Transverse colon (tissue), 4 donors: ENCODE measurements around the gene PIGB. TPM values are rescaled to one million over a fixed set of nuclear protein-coding genes. Genes with fewer than 3 reads are reported as not detected.
"Not testable (repeated sequence)": the region's sequence is repeated elsewhere in the genome, so short reads cannot be mapped to it uniquely, and the experiment has no call there.

Experiments used
- DNase-seq: peaks from one replicate; pipeline ENCODE4 v3.0.0-alpha.2; 2019
- H3K27ac ChIP-seq, 4 donors: fragments of 200-600 bp; sonication (generic); 2 replicates each; pipeline ENCODE4 v1.5.1; 2016 to 2018; ENCODE audit warnings: inconsistent platforms in 4 of 4
- H3K27me3 ChIP-seq: fragments of 200-600 bp; sonication (generic); 2 replicates; pipeline ENCODE4 v1.5.1; 2017; ENCODE audit warnings: inconsistent platforms
- H3K36me3 ChIP-seq, 4 donors: fragments of 200-600 bp; sonication (generic); 2 replicates each; pipeline ENCODE4 v1.5.1; 2017 to 2019; ENCODE audit warnings: inconsistent platforms in 4 of 4
- H3K4me1 ChIP-seq, 4 donors: fragments of 200-600 bp; sonication (generic); 2 replicates each; pipeline ENCODE4 v1.5.1; 2017 to 2020; ENCODE audit warnings: inconsistent platforms in 4 of 4
- H3K4me3 ChIP-seq, 4 donors: fragments of 200-600 bp; sonication (generic); 1 replicate in 1 of 4; 2 replicates in 3 of 4; pipeline versions ENCODE4 v1.5.1 to v1.6.1; 2017 to 2019; ENCODE audit warnings: inconsistent platforms in 4 of 4
- H3K9me3 ChIP-seq, 2 donors: fragments of 200-600 bp; sonication (generic); 2 replicates each; pipeline ENCODE4 v1.5.1; 2017 to 2019; ENCODE audit warnings: inconsistent platforms in 2 of 2
- CTCF ChIP-seq, 5 experiments: fragments of 200-600 bp in 3 of 5; fragments of 450-650 bp in 2 of 5; sonication (generic) in 3 of 5; IDR thresholded peaks; 1 replicate in 2 of 5; 2 replicates in 3 of 5; pipeline ENCODE4 v1.5.1; 2016 to 2017; ENCODE audit warnings: antibody characterized with exemption in 5 of 5, inconsistent platforms in 3 of 5, mild to moderate bottlenecking in 2 of 5, moderate library complexity in 1 of 5
- EP300 ChIP-seq: sonication (generic); formaldehyde crosslinking; IDR thresholded peaks from one replicate; pipeline ENCODE4 v1.6.1; 2017; ENCODE audit warnings: antibody characterized with exemption, low read depth
- POLR2A ChIP-seq: fragments of 450-650 bp; IDR thresholded peaks from one replicate; pipeline ENCODE4 v1.6.1; 2016; ENCODE audit warnings: antibody characterized with exemption, mild to moderate bottlenecking, moderate library complexity
- POLR2AphosphoS5 ChIP-seq, 3 donors: sonication (generic); formaldehyde crosslinking; IDR thresholded peaks; one replicate each; pipeline ENCODE4 v1.6.1; 2016; ENCODE audit warnings: antibody characterized with exemption in 3 of 3
- WGBS, 2 donors: methylation state at CpG; one replicate each; pipeline ENCODE4 v1.1.5; 2018; ENCODE audit warnings: low coverage in 1 of 2; 5-methylcytosine and 5-hydroxymethylcytosine counted together
- in situ Hi-C, 4 donors: fragments of 200-750 bp; cut with MboI; loops; one replicate each; pipeline versions ENCODE4 v1.15.0 to v1.15.1; 2017; ENCODE audit warnings: low sequenced_read_pairs in 3 of 4, low pct_ligation_motif_present in 1 of 4, low pct_unique_long_range_greater_than_20kb in 1 of 4
- intact Hi-C: fragments of 100-400 bp; cut with DNase I; formaldehyde crosslinking; loops from one replicate; pipeline ENCODE4 v1.15.1; 2023; ENCODE audit warnings: low total_unique reads
- total RNA-seq, 4 donors: library from RNA; depleted of rRNA; stranded (reverse); fragments of >200 nt; gene quantifications; one replicate each; pipeline ENCODE4 v1.1.0, GENCODE V29; 2016

The PIGB gene
- total RNA-seq, 4 donors from 2014 or later: 0.60 to 15.3 (median 14.5) TPM

- Histone ChIP-seq H3K27me3 (no peaks in the 10 kb centered on the region), H3K4me1 (peaks cover 2 to 20% (median 7%) of the 10 kb centered on the region in 4 donors), H3K27ac (peak overlapping the region; percentile 12 to 50 (median 14)), H3K4me3 (no peak overlapping the region), H3K36me3 (no peaks in the 10 kb centered on the region), H3K9me3 (no peaks in the 10 kb centered on the region)
- intact Hi-C loops (no loop called here), in situ Hi-C loops (no loop called here)
- no peak for DNase-seq
- TF ChIP-seq POLR2A (no peak), POLR2AphosphoS5 (IDR thresholded peaks at IDR 0.05) (no peak), EP300 (no peak), CTCF (IDR thresholded peaks at IDR 0.05) (no peak)
- WGBS, 2 donors: 68 to 90% methylated on average over 2 of the region's 2 CpGs
These were observed 41.3 kb upstream of the PIGB start for GRCh38 chr15:55277715-55278114.

GRCh38 chr15:55279100-55279745 lies 39.8 kb upstream of the PIGB start:
- Histone ChIP-seq H3K36me3 (no peaks in the 10 kb centered on the region), H3K4me3 (no peak overlapping the region), H3K9me3 (no peaks in the 10 kb centered on the region), H3K27me3 (no peaks in the 10 kb centered on the region), H3K4me1 (peaks cover 5 to 24% (median 10%) of the 10 kb centered on the region in 4 donors), H3K27ac (peak overlapping the region; percentile 37 to 71 (median 44))
- DNase-seq: no peak
- in situ Hi-C loops (no loop called here), intact Hi-C loops (no loop called here)
- 60 to 77% methylated on average over 2 of the region's 2 CpGs for WGBS, 2 donors
- TF ChIP-seq POLR2A: no peak
- TF ChIP-seq EP300: no peak
- no peak for TF ChIP-seq CTCF (IDR thresholded peaks at IDR 0.05)
- TF ChIP-seq POLR2AphosphoS5 (IDR thresholded peaks at IDR 0.05): no peak

- intact Hi-C loops (no loop called here), in situ Hi-C loops (loop anchor here in 1 of 4 donors (10.0 kb wide), 1 partner anchor 65 kb away; no protein-coding TSS in a partner anchor)
- Histone ChIP-seq H3K4me3 (no peak overlapping the region), H3K27me3 (no peaks in the 10 kb centered on the region), H3K27ac (peak overlapping the region; percentile 37 to 71 (median 44)), H3K9me3 (no peaks in the 10 kb centered on the region), H3K36me3 (no peaks in the 10 kb centered on the region), H3K4me1 (peaks cover 5 to 24% (median 10%) of the 10 kb centered on the region in 4 donors)
- TF ChIP-seq CTCF (IDR thresholded peaks at IDR 0.05) (no peak), POLR2AphosphoS5 (IDR thresholded peaks at IDR 0.05) (no peak), POLR2A (no peak), EP300 (no peak)
- 60 to 61% methylated on average over 4 of the region's 4 CpGs for WGBS, 2 donors
- peak; percentile 34 for DNase-seq
These were observed 39.2 kb upstream of the PIGB start for GRCh38 chr15:55279746-55280351.

- H3K4me3 ChIP-seq, H3K36me3 ChIP-seq, DNase-seq, H3K27me3 ChIP-seq, H3K9me3 ChIP-seq, intact Hi-C loops: not testable (repeated sequence)
- H3K27ac ChIP-seq: peak overlapping the region in 1 of 4 donors; percentile 71
- in situ Hi-C loops: loop anchor here in 1 of 4 donors (10.0 kb wide), 1 partner anchor 66 kb away; no protein-coding TSS in a partner anchor
- peaks cover 5 to 24% (median 10%) of the 10 kb centered on the region in 4 donors for H3K4me1 ChIP-seq
- WGBS, 2 donors: 83 to 86% methylated on average over 2 of the region's 2 CpGs
These were observed 38.4 kb upstream of the PIGB start for GRCh38 chr15:55280589-55280988.
